HG03064 (cell line): Measurements from ENCODE around the gene SLC4A8.
"Not testable (repeated sequence)": the region's sequence is repeated elsewhere in the genome, so short reads cannot be mapped to it uniquely, and the experiment has no call there.

Experiments
- ATAC-seq: cut with Tn5 transposase; IDR thresholded peaks from one replicate; pipeline ENCODE4 v1.9.1; 2021; ENCODE audit warnings: low read depth; ENCODE audit not compliant: unreplicated experiment

The SLC4A8 gene

DNA sequence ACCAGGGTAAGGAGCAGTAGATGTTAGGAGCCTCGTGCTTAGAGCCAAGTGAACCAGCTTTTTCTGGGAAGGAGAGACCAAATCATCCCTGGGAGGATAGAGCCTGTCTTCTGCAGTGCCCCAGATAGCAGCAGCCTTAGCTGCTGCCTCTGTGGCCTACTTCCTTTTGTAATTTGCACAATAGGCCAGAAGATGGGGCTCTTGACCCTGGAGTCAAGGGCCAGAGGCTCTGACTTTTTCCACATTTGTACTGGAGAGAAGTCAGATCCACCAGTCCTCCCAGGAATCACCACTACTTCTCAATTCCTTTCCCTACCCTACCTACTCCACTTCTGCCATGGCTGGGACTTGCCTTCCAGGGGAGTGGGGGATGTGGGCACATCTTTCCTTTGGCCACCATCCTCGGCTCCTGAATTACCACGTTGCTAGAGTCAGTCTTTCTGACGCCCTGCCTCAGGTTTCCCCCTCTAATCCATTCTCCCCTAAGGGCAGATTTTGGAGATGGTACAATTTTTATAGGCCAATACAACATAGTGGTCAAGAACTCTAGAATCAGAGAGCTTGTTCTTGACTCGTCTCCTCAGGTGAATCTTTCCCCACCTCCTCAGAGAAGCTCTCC is 3.3 kb upstream of the SLC4A8 start:
- no peak for ATAC-seq

DNA sequence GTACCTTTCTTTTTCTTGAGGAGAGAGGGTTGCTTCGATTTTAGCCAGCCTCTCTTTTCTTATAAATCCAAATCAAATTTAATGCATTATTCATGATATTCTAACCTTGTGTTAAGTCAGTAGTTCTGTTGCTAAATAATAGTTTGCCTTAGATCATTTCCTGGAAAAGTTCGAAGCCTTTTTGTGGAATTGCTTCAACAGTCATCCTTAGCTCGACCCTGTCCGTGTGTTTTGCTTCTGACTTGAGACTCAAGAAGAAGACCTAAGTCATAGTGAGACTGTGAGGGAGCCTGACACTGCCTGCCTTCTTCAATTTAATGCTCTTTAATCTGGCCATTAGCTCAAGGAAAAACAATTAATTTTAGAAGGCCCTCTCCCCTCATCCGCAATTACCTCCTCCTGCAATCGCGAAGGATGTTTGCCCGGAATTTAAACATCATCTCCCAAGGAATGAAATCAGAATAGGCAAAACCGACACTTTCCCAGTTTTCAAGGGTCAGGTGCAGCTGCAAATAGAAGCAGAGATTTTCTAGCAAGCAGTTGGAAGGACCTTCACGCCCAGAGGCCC is 453 bp upstream of the SLC4A8 start:
- no peak for ATAC-seq

DNA sequence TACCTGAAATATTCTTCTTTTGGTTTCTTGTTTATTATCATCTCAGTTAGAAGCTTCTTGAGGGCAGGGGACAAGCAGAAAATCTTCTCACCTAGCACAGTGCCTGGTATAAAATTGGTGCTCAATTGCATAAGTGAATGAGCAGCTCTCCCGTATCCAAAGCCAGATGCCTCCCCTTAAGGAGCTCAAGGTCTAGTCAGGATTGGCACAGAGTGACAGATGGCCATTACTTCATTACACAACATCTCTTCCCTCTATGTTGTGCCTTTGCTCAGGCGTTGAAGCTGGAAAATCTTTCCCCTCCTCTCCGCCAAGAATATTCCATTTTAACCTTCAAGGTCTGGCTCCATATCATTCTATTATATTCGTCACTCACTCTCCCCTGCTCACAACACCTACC is 3.6 kb downstream of the SLC4A8 start:
- no peak for ATAC-seq

DNA sequence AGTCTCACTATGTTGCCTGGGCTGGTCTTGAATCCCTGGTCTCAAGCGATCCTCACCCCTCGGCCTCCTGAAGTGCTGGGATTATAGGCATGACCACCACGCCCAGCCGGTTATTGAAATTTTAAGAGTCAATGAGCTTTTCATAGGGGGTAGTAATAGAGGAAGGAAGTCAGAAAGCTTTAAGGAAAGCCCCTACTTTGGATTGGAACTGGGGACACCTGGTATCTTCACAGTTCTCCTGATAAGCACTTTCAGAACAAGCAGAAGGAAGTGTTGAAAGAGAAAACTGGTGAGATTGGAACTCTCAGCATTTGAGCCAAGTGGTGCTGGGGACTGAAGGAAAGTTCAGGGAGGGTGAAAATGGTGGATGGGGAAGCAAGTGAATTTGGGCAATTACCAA is 5.1 kb downstream of the SLC4A8 start:
- no peak for ATAC-seq

DNA sequence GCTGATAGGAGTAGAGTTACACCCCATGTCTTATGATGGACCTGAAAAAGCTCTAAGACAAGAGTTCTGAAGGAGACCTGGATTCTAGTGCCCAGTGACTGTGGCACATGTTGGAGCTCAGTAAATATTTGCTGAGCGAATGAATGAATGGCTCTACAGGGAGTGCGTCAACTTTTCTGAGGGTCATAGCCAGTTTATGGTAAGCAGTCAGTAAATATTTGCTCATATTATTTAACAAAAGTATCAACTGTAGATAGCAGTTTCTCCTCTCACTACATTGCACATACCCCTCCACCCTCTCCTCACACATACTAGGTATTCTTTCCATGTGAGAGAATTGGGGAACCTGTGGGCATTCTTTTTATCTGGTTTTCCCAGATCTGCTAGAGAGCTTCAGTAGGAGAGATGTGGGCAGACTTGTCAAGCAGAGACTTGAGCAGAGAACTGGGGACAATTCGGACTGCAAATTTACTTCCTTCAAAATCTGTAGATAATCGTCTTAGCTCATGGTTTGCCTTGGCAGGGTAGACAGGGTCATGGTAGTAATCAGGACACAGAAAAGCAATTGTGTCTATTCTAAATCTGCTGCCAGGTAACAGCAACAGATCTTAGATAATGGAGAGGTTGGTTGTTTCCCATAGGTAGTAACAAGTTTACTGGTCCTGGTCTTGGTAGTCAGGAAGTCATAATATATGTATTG is 5.7 kb downstream of the SLC4A8 start:
- no peak for ATAC-seq

DNA sequence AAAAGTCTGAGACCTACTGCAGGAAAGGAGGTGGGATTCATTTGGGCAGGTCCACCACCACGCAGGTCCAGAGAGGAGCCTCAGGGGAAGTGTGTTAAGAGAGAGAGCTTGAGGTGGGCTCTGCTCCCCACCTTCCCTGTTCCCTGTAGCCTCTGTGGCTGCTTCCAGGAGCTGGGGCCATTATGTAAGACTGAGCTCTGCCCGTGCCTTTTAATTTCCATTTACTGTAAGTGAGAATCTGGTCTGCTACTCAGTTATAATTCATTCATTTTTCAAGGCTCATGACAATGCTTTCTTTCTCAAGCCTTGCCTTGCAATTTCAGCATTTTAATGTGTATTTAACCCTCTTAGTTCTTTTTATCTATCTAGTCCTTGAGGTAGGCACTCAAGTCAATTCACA is 8.3 kb downstream of the SLC4A8 start:
- ATAC-seq = no peak

DNA sequence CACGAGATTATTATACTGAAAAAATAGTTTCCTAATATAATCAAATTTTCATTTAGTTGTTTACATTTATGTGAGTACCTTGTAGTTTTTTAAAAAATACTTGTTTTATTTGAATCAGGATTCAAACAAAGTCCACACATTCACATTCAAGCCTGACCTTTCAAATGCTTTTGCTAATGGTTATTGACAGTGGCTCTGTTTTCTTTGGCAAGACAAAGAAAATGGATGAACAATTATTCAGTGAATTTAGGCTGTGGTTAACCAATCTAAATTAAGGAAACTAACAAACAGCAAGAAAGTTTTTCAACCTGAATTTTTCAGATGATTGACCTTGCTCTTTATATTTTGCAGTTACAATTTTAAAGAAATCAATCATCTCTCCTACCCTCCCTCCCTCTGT is 9.7 kb downstream of the SLC4A8 start:
- ATAC-seq = no peak

DNA sequence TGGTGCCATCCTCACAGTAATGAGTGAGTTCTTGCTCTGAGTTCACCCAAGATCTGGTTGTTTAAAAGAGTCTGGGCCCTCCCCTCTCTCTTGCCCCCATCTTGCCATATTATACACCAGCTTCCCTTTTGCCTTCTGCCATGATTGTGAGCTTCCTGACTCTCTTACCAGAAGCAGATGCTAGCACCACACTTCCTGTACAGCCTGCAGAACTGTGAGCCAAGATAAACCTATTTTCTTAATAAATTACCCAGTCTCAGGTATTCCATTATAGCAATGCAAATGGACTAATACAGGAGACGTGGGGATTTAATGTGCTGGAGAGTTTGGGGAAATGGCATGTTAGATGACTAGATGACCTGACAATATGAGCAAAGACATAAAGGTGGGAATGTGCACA is 12.8 kb downstream of the SLC4A8 start:
- ATAC-seq = no peak

DNA sequence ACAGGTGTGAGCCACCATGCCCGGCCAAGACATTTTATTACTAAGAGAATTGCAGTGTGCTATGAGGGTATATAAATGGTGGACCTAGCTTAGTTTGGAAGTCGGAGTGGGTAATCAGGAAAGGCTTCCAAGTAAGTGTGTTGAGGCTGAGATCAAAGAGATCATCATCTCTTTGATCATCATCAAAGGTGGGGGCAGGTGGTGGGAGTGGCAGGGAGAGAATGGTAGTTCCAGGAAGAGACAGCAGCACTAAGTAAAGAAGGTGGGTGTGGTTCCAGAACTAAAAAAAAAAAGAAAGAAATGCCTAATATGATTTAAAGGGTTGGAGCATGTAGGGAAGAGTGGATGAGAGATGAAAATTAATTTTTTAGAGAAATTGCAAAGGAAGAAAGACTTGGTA is 14.7 kb downstream of the SLC4A8 start:
- no peak for ATAC-seq

DNA sequence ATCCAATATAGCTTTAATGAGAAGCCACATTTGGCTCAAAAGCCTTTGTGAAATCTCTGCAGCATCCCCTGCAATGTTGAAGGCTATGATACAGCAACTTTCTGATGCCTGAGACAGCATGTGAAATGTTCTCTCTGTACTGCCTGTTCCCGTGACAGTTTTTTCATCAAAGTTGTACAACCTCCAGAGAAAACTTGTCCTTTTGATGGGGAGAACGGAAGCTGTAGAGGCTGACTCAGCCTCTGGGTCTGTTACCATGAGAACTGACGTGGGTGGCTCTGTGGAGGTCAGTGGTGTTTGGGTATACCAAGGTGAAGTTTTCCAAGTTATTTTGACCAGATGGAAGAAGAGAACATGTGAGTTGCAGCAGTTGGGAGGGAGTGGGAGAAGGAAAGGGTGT is 17.0 kb downstream of the SLC4A8 start:
- ATAC-seq = no peak

DNA sequence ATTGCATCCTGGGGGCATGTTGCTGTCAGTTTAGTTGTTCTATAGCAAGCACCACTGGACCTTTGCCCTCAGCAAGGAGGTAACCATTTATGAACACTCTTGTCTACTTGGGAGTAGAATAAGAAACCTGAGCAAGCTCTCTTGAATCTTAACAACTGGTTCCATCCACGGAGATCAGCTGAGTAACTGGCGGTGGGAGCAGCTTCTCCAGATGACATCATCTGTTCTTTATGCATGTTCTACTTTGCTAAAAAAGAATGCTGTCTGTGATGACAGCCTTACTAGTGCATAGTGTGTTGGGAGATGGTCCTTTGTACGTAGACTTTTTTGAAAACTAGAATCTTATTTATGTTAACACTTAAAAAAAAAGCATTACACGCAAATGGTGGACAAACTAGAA is 17.7 kb downstream of the SLC4A8 start:
- no peak for ATAC-seq

DNA sequence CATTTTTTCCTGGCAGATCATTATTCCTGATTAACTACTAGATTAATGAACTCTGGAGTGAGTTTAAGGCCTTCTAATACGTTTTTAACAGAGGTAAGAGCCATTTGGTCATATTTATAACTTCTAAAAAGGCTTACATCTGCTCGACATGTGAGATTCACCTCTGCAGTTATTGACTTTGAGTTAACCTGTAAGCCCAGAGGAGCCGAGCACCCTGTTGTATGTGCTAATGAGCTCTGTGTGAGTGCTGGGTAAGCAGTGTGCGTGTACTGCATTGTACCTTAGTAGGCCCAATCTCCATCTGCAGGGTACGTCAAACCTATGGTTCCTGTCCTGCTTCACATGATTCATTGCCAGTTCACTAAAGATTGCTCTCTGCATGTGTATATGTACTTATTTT is 18.9 kb downstream of the SLC4A8 start:
- ATAC-seq = no peak

DNA sequence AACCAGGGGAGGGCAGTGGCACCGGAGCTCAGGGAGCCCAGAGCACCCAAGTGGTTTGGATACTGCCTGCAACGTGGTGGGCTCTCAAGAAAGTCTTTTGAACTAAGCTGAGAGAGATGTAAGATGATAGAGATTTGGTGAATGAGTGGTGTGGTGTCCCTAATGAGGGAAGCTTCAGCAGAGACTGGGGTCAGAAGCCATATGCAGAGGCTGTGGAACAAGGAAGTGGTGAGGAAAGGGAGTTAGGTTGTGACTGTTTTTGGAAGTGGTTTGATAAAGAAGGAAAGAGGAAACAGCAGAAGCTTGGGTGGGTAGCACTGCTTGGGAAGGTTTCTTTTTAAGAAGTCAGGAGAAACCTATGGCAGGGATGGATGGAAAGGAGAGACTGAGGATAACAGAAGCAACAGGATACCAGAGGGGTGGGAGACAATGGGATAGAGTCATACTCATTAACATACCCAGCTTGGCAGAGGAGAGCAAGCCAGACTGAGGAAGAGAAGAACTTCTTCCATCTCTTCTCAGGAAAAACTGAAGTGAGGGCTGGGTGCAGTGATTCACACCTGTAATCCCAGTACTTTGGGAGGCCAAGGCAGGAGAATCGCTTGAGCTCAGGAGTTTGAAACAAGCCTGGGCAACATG is 24.1 kb downstream of the SLC4A8 start:
- no peak for ATAC-seq

DNA sequence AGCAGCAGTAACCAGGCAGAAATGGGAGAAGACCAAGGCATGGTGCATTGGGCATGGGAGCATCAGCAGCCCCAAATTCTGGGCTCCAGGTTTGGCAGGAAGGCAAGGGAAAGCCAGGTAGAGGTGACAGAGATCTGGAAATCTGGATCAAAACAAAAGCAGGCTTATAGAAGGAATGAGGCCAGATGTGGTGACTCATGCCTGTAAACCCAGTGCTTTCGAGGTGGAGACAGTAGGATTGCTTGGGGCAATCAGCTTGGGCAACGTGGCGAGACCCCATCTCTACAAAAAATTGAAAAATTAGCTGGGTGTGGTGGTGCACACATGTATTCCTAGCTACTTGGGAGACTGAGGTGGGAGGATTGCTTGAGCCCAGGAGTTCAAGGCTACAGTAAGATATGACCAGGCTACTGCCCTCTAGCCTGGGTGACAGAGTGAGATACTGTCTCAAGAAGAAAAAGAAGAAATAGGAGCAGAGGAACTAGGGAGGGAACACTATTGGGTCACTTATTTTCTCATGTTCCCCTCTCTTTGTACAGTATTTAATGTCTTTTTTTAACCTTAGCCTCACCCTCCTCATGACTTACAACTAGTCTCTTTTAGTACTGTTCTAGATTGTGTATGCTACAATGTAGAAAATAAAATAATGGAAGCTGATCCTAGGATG is 25.1 kb downstream of the SLC4A8 start:
- no peak for ATAC-seq

DNA sequence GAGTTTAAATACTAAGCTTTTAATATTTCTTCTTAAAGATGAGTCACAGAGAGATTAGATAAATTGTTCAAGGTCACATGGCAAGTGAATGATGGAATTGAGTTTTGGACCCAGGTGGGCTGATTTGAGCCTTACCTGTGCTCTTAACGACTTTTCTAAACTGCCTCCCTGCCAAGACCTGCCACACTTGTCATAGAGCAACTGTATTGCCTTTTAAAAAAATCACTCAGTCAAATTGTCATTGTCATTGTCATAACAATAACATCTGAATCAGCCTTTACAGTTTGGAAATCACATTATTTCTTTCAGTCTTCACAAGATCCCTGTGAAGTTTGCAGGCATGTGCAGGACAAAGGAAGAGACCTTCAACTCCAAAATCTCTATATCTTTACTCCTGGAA is 25.7 kb downstream of the SLC4A8 start:
- no peak for ATAC-seq

DNA sequence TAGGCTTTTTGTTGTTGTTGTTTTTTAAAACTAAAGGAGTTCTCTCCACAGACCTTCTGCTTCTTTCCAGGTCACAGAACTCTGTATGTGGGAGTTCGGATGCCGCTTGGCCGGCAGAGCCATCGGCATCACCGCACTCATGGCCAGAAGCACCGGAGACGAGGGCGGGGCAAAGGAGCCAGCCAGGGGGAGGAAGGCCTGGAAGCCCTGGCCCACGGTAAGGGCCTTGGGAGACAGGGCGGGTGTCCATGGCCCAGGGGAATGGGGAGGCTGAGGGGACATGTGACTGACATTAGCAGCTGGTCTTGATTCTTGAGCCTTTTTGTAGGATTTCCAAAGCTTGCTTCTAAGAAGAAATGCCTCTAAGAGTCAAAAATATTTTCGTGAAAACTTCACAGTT is 26.2 kb downstream of the SLC4A8 start:
- no peak for ATAC-seq

DNA sequence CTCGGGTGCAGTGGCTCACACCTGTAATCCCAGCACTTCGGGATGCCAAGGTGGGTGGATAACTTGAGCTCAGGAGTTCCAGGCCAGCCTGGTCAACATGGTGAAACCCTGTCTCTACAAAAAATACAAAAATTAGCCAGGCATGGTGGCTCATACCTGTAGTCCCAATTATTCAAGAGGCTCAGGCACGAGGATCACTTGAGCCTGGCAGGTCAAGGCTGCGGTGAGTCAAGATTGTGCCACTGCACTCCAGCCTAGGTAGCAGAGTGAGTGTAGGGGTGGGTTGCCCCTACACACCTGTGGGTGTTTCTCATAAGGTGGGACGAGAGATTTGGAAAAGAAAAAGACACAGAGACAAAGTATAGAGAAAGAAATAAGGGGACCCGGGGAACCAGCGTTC is 29.4 kb downstream of the SLC4A8 start:
- not testable (repeated sequence) for ATAC-seq

DNA sequence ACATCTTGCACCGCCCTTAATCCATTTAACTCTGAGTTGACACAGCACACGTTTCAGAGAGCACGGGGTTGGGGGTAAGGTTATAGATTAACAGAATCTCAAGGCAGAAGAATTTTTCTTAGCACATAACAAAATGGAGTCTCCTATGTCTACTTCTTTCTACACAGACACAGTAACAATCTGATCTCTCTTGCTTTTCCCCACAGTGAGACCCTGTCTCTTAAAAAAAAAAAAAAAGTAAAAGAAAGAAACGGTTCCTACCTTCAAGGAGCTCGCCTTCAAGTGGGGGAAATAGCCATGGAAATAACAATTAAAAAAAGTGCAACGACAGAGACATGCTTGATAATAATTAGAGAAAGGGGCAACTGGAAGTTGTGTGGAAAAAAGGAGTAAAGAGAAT is 30.4 kb downstream of the SLC4A8 start:
- not testable (repeated sequence) for ATAC-seq

DNA sequence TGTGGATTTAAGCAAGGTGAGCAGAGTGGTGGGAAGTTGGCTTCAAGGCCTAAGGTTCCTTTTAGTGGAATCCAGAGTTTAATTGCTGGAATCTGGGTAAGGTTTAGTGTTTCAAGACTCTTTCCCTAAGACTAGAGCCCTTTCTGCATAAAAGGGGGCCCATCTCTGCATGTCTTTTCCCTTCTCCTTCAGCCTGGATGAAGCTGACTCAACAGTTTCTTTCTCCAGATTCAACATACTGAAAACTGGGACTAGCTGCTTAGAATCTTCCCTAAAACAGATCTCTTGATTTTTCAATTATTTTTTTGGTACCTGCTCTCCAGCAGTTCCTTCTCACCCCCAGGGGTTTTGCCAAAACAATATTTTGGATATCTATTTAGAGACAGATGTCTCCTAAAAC is 34.0 kb downstream of the SLC4A8 start:
- no peak for ATAC-seq

DNA sequence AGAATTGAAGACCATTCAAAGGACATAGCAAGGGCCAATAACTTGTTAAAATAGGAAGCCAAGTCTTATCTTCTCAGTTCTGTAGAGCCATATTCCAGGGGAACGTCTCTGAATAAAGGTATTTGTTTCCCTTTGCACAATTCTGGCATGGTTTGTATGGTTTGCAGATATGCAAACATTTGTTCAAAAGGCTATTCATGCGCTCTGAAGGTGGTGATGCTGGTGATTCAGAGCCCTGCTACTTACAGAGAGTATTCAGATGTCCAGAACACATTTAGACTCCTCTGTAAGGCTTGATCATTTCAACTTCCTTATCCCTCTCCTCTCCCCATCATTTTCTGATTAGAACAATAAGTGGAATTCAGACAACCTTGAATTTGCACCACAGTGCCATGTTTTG is 35.9 kb downstream of the SLC4A8 start:
- no peak for ATAC-seq

DNA sequence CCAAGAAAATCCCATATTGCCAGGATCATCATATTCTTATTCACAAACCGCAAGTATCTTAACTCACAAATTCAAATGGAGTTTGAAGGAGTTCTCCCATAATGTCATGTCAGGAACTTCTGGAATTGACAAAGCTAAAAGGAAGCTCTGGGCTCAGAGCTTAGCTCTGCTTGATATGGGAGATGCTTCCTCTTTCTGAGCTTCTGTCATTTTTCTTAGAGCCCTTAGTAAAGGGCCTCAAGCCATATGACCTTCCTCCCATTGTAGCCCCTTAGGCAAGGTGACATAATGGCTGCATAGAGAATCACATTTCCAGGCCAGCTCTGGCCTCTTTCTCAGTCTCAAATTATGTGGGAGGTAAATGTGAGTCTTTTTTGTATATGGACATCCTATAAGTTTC is 40.9 kb downstream of the SLC4A8 start:
- no peak for ATAC-seq
